Tibial nerve (tissue), 4 donors: ENCODE measurements around the gene GRAMD1A.

Experiments
- CTCF ChIP-seq, 5 experiments: fragments of 200-600 bp in 3 of 5; fragments of 450-650 bp in 2 of 5; sonication (generic) in 3 of 5; IDR thresholded peaks; one replicate each; pipeline ENCODE4 v1.5.1; 2016 to 2019; ENCODE audit warnings: antibody characterized with exemption in 5 of 5, mild to moderate bottlenecking in 3 of 5, moderate library complexity in 2 of 5
- EP300 ChIP-seq, 2 donors: sonication (generic); formaldehyde crosslinking; IDR thresholded peaks; one replicate each; pipeline ENCODE4 v1.6.1; 2017; ENCODE audit warnings: antibody characterized with exemption in 2 of 2, mild to moderate bottlenecking in 1 of 2
- POLR2A ChIP-seq, 2 donors: fragments of 450-650 bp; IDR thresholded peaks; one replicate each; pipeline ENCODE4 v1.6.1; 2017; ENCODE audit warnings: antibody characterized with exemption in 2 of 2, mild to moderate bottlenecking in 2 of 2, moderate library complexity in 2 of 2

GRCh38 chr19:35000647-35001501, 751 bp downstream of the GRAMD1A start:
- no peak for TF ChIP-seq CTCF (IDR thresholded peaks at IDR 0.05)
- no peak for TF ChIP-seq POLR2A (IDR thresholded peaks at IDR 0.05)
- TF ChIP-seq EP300 (IDR thresholded peaks at IDR 0.05) = no peak
